A549 (cell line): Measurements from ENCODE around the gene TRIO. TPM values are rescaled to one million over a fixed set of nuclear protein-coding genes. Genes with fewer than 3 reads are reported as not detected.

ENCODE experiments used
- ATAC-seq, 2 experiments: fragments of 200-7000 bp in 1 of 2; fragments of >200 bp in 1 of 2; cut with Nextera tagmentation in 1 of 2; cut with Tn5 transposase in 1 of 2; 3 replicates each; pipeline versions ENCODE4 v1.8.0 to v1.9.1; 2018 to 2020; ENCODE audit warnings: mild to moderate bottlenecking in 1 of 2, moderate library complexity in 1 of 2
- CTCF ChIA-PET: fragments of 300-600 bp; sonication (Branson Sonifier 250); formaldehyde crosslinking; extraction: SDS; loops from one replicate; lab custom pipeline; 2021; ENCODE audit warnings: antibody characterized with exemption, inconsistent platforms; lab: Yijun Ruan, JAX
- POLR2A ChIA-PET: fragments of 350-600 bp; formaldehyde crosslinking; extraction: SDS; loops from one replicate; lab custom pipeline; 2021; ENCODE audit warnings: antibody characterized with exemption, inconsistent platforms; lab: Yijun Ruan, JAX
- DNase-seq, 2 experiments: peaks; one replicate each; pipeline versions ENCODE4 v3.0.0 to v3.0.0-alpha.2; 2011 to 2016; ENCODE audit warnings: low read depth in 1 of 2, low spot score in 1 of 2
- FAIRE-seq: peaks from 2 replicates; lab custom pipeline; 2011; peaks lifted over from hg19 to GRCh38; lab: Jason Lieb, UNC
- H3K27ac ChIP-seq, 2 experiments: fragments of >200 bp; sonication (Bioruptor Twin); formaldehyde crosslinking; 3 replicates each; pipeline ENCODE4 v1.5.1; 2016 to 2017
- H3K4me1 ChIP-seq: fragments of >200 bp; sonication (Bioruptor Twin); formaldehyde crosslinking; 3 replicates; pipeline ENCODE4 v1.6.1; 2016
- H3K4me2 ChIP-seq: fragments of >200 bp; sonication (Bioruptor Twin); formaldehyde crosslinking; 3 replicates; pipeline ENCODE4 v1.6.1; 2016
- H3K4me3 ChIP-seq: fragments of >200 bp; sonication (Bioruptor Twin); formaldehyde crosslinking; 3 replicates; pipeline ENCODE4 v1.5.1; 2016
- H3K9me3 ChIP-seq: fragments of >200 bp; sonication (Bioruptor Twin); formaldehyde crosslinking; 3 replicates; pipeline ENCODE4 v1.6.1; 2016
- BHLHE40 ChIP-seq: IDR thresholded peaks from 2 replicates; pipeline ENCODE4 v1.6.1; 2012; ENCODE audit warnings: low read depth, low read length, inconsistent platforms
- CBX8 ChIP-seq: fragments of 200-600 bp; sonication (generic); IDR thresholded peaks from 2 replicates; pipeline ENCODE4 v1.6.1; 2016
- EHF ChIP-seq: fragments of 250-450 bp; sonication (Bioruptor Pico); IDR thresholded peaks from 2 replicates; pipeline ENCODE4 v1.5.0; 2020; ENCODE audit warnings: mild to moderate bottlenecking
- ESRRA ChIP-seq: fragments of 150-350 bp; IDR thresholded peaks from 2 replicates; pipeline ENCODE4 v1.6.1; 2014; ENCODE audit warnings: mild to moderate bottlenecking, low read length, borderline replicate concordance
- FOSL2 ChIP-seq, 2 experiments: fragments of 450-650 bp in 1 of 2; fragments of >200 bp in 1 of 2; sonication (Bioruptor Twin) in 1 of 2; formaldehyde crosslinking; IDR thresholded peaks; 2 replicates each; pipeline versions ENCODE4 v1.5.0 to v1.6.1; 2016 to 2020; ENCODE audit warnings: mild to moderate bottlenecking in 1 of 2, moderate library complexity in 1 of 2
- FOXS1 ChIP-seq: fragments of 250-450 bp; sonication (Bioruptor Pico); IDR thresholded peaks from 2 replicates; pipeline ENCODE4 v1.5.0; 2020; ENCODE audit warnings: mild to moderate bottlenecking, moderate library complexity
- HEYL ChIP-seq: fragments of 250-450 bp; sonication (Bioruptor Pico); IDR thresholded peaks from 2 replicates; pipeline ENCODE4 v1.8.0; 2021; ENCODE audit warnings: mild to moderate bottlenecking, moderate library complexity
- MAZ ChIP-seq: fragments of 150-350 bp; IDR thresholded peaks from 2 replicates; pipeline ENCODE4 v1.6.1; 2014; ENCODE audit warnings: antibody characterized with exemption, low read depth, low read length, borderline replicate concordance
- NFE2L2 ChIP-seq: fragments of 150-350 bp; conservative IDR thresholded peaks from 2 replicates; pipeline ENCODE4 v1.6.1; 2014; ENCODE audit warnings: low read length
- NPAS2 ChIP-seq: fragments of 250-450 bp; sonication (Bioruptor Pico); IDR thresholded peaks from 2 replicates; pipeline ENCODE4 v1.8.0; 2022; ENCODE audit warnings: mild to moderate bottlenecking, moderate library complexity, borderline replicate concordance
- NR3C1 ChIP-seq: fragments of >200 bp; sonication (Bioruptor Twin); formaldehyde crosslinking; IDR thresholded peaks from 3 replicates; pipeline ENCODE4 v1.6.1; 2017
- PHF8 ChIP-seq: fragments of 200-600 bp; sonication (generic); IDR thresholded peaks from 2 replicates; pipeline ENCODE4 v1.6.1; 2016; ENCODE audit warnings: low read depth, mild to moderate bottlenecking, antibody characterized with exemption, moderate library complexity, borderline replicate concordance
- POLR2A ChIP-seq: IDR thresholded peaks from 2 replicates; pipeline ENCODE4 v1.6.1; 2012; ENCODE audit warnings: mild to moderate bottlenecking, low read length
- POLR2AphosphoS2 ChIP-seq: conservative IDR thresholded peaks from 2 replicates; pipeline ENCODE4 v1.6.1; 2012; ENCODE audit warnings: low read length, improper control_type of control experiment, inconsistent platforms
- RAD21 ChIP-seq, 2 experiments: fragments of >200 bp in 1 of 2; sonication (Bioruptor Twin) in 1 of 2; formaldehyde crosslinking in 1 of 2; IDR thresholded peaks in 1 of 2; conservative IDR thresholded peaks in 1 of 2; 2 replicates in 1 of 2; 3 replicates in 1 of 2; pipeline ENCODE4 v1.6.1; 2012 to 2018; ENCODE audit warnings: inconsistent platforms in 1 of 2
- RFX5 ChIP-seq: fragments of 450-650 bp; IDR thresholded peaks from 2 replicates; pipeline ENCODE4 v1.7.1; 2014; ENCODE audit warnings: antibody characterized with exemption, mild to moderate bottlenecking, moderate library complexity
- SREBF2 ChIP-seq: fragments of 450-650 bp; IDR thresholded peaks from 2 replicates; pipeline ENCODE4 v1.6.1; 2014; ENCODE audit warnings: mild to moderate bottlenecking, moderate library complexity
- TP53 ChIP-seq: fragments of 250-450 bp; sonication (Bioruptor Pico); IDR thresholded peaks from 2 replicates; pipeline ENCODE4 v1.5.0; 2021; ENCODE audit warnings: mild to moderate bottlenecking, moderate library complexity
- WGBS: methylation state at CpG from one replicate; pipeline ENCODE4 v1.1.6; 2017; ENCODE audit errors: missing lambda C conversion rate; 5-methylcytosine and 5-hydroxymethylcytosine counted together
- polyA plus RNA-seq, 4 experiments: library from polyadenylated mRNA; depleted of rRNA in 3 of 4; stranded (reverse); fragments of >200 nt; fragmentation: RNase III in 1 of 4; extraction: RNeasy Plus Mini Kit Qiagen cat#74134 plus additional on column Dnase treatment in 1 of 4; gene quantifications; 2 replicates in 3 of 4; 3 replicates in 1 of 4; pipeline ENCODE4 v1.2.3, GENCODE V29; 2011 to 2017
- TF ChIP-seq, protein P1 (sequence below): fragments of 250-450 bp; sonication (Bioruptor Pico); IDR thresholded peaks from 2 replicates; pipeline ENCODE4 v1.5.0; 2020; ENCODE audit warnings: low read depth, mild to moderate bottlenecking, moderate library complexity
- TF ChIP-seq, protein P2 (sequence below): fragments of 250-450 bp; sonication (Bioruptor Pico); IDR thresholded peaks from 2 replicates; pipeline ENCODE4 v1.5.0; 2021; ENCODE audit warnings: mild to moderate bottlenecking, moderate library complexity, borderline replicate concordance
- TF ChIP-seq, protein P3 (sequence below): fragments of 200-600 bp; sonication (generic); IDR thresholded peaks from 2 replicates; pipeline ENCODE4 v1.6.1; 2016; ENCODE audit warnings: antibody characterized with exemption, mild to moderate bottlenecking, moderate library complexity

TRIO gene
- polyA plus RNA-seq, 2 of the 4 experiments (the other 2 are of a cell fraction) = 47.5 to 79.0 TPM

DNA sequence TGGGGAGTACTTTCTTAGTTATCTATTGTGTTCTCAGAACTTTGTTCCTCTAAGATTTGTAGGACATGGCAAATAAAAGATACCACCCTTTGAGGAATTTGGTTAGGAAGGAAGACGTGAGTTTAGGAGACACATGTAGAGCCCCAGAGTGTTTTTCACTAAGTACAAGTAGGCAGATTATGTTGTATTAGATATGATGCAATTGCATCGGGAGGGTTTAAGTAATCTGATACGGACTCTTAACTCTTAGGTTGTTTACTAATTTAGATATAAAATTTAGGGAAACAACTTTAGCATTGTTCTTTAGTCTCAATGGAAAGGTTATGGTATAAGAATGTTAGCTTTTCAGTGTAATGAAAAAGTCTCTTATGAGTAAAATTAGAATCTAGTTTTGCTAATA is 84.4 kb downstream of the TRIO start (continued):
- TF ChIP-seq, protein P1, sequence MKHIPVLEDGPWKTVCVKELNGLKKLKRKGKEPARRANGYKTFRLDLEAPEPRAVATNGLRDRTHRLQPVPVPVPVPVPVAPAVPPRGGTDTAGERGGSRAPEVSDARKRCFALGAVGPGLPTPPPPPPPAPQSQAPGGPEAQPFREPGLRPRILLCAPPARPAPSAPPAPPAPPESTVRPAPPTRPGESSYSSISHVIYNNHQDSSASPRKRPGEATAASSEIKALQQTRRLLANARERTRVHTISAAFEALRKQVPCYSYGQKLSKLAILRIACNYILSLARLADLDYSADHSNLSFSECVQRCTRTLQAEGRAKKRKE (CRISPR knock-in tag) = no peak

DNA sequence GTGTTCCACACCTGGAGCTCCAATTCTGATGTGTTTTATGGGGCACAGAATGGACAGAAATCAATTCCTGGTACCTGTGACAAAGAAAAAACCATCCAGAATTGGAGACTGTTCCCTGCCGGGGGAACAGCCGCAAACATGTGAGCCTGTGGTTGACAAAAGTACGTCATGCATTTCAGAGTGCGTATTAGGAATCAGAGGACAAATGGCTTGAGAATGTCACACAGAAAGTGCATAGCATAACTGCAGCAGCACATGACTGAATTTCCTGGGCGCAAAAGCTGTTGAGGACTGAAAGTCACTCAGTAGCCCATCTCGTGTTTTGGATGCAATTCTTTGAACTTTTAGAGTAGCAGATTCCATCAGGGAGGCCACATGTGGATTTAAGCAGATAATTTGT is 85.1 kb downstream of the TRIO start:
- DNase-seq = no peak
- H3K4me2 ChIP-seq = no peak overlapping the region
- CTCF ChIA-PET = no interaction called here
- POLR2A ChIA-PET = no interaction called here
- no peak for FAIRE-seq
- ATAC-seq = no peak
- no peak overlapping the region for H3K4me3 ChIP-seq
- H3K4me1 ChIP-seq = peaks cover 38% of the 10 kb centered on the region
- 85% methylated on average over 6 of the region's 6 CpGs for WGBS
- H3K27ac ChIP-seq = no peak overlapping the region
- TF ChIP-seq BHLHE40 = no peak
- no peak for TF ChIP-seq NFE2L2
- no peak for TF ChIP-seq MAZ
- no peak for TF ChIP-seq NR3C1
- TF ChIP-seq RAD21 (conservative IDR thresholded peaks at IDR 0.05 in 1 of 2, IDR thresholded peaks at IDR 0.05 in 1 of 2) = no peak
- TF ChIP-seq ESRRA = no peak
- TF ChIP-seq SREBF2 = no peak
- TF ChIP-seq HEYL = no peak
- TF ChIP-seq, protein P2, sequence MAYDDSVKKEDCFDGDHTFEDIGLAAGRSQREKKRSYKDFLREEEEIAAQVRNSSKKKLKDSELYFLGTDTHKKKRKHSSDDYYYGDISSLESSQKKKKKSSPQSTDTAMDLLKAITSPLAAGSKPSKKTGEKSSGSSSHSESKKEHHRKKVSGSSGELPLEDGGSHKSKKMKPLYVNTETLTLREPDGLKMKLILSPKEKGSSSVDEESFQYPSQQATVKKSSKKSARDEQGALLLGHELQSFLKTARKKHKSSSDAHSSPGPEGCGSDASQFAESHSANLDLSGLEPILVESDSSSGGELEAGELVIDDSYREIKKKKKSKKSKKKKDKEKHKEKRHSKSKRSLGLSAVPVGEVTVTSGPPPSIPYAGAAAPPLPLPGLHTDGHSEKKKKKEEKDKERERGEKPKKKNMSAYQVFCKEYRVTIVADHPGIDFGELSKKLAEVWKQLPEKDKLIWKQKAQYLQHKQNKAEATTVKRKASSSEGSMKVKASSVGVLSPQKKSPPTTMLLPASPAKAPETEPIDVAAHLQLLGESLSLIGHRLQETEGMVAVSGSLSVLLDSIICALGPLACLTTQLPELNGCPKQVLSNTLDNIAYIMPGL = no peak
- TF ChIP-seq NPAS2 (CRISPR knock-in tag) = no peak
- TF ChIP-seq, protein P3, sequence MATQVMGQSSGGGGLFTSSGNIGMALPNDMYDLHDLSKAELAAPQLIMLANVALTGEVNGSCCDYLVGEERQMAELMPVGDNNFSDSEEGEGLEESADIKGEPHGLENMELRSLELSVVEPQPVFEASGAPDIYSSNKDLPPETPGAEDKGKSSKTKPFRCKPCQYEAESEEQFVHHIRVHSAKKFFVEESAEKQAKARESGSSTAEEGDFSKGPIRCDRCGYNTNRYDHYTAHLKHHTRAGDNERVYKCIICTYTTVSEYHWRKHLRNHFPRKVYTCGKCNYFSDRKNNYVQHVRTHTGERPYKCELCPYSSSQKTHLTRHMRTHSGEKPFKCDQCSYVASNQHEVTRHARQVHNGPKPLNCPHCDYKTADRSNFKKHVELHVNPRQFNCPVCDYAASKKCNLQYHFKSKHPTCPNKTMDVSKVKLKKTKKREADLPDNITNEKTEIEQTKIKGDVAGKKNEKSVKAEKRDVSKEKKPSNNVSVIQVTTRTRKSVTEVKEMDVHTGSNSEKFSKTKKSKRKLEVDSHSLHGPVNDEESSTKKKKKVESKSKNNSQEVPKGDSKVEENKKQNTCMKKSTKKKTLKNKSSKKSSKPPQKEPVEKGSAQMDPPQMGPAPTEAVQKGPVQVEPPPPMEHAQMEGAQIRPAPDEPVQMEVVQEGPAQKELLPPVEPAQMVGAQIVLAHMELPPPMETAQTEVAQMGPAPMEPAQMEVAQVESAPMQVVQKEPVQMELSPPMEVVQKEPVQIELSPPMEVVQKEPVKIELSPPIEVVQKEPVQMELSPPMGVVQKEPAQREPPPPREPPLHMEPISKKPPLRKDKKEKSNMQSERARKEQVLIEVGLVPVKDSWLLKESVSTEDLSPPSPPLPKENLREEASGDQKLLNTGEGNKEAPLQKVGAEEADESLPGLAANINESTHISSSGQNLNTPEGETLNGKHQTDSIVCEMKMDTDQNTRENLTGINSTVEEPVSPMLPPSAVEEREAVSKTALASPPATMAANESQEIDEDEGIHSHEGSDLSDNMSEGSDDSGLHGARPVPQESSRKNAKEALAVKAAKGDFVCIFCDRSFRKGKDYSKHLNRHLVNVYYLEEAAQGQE = no peak
- no peak for TF ChIP-seq RFX5
- TF ChIP-seq EHF = no peak
- no peak for TF ChIP-seq PHF8
- TF ChIP-seq, all 56 proteins: peak for 0
- H3K9me3 ChIP-seq = no peaks in the 10 kb centered on the region

DNA sequence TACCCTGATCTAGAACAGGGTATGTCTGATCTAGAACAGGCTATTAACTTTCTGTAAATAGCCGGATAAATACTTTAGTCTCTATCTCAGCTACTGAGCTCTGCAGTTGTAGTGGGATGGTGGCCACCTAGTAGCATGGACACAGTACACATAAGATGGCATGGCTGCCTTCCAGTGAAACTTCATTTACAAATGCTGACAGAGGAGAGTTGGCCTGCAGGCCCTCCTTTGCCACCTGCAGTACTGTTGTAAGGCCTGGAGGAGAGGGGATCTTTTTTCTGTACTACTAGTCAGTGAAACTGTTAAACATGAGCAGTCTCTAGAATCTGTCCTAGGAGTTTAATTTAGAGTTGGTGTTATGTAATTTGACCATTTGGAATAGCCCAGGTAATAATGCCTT is 86.0 kb downstream of the TRIO start:
- FAIRE-seq = no peak
- WGBS = 92% methylated on average over 1 of the region's 1 CpG
- peaks cover 45% of the 10 kb centered on the region for H3K4me1 ChIP-seq
- no peak overlapping the region for H3K4me2 ChIP-seq
- CTCF ChIA-PET = no interaction called here
- H3K27ac ChIP-seq = no peak overlapping the region
- TF ChIP-seq POLR2AphosphoS2 = no peak
- TF ChIP-seq, all 56 proteins: peak for 0
- ATAC-seq (peak in 1 of 2 experiments; percentile 26; a peak in 2 of 6 replicates), DNase-seq (no peak)
- POLR2A ChIA-PET = no interaction called here
- Histone ChIP-seq H3K4me3 (no peak overlapping the region), H3K9me3 (no peaks in the 10 kb centered on the region)

GRCh38 chr5:14229734-14230133 is 86.6 kb downstream of the TRIO start:
- peaks cover 50% of the 10 kb centered on the region for H3K4me1 ChIP-seq
- no peaks in the 10 kb centered on the region for H3K9me3 ChIP-seq
- no peak for ATAC-seq
- no peak for DNase-seq
- POLR2A ChIA-PET = no interaction called here
- H3K4me2 ChIP-seq = no peak overlapping the region
- H3K4me3 ChIP-seq = no peak overlapping the region
- CTCF ChIA-PET = no interaction called here
- no peak for FAIRE-seq
- no peak overlapping the region for H3K27ac ChIP-seq
- 81% methylated on average over 7 of the region's 7 CpGs for WGBS
- no peak for TF ChIP-seq FOSL2 (IDR thresholded peaks at IDR 0.05)
- TF ChIP-seq FOSL2 (CRISPR knock-in tag; IDR thresholded peaks at IDR 0.05) = no peak
- no peak for TF ChIP-seq POLR2A
- TF ChIP-seq CBX8 = no peak
- TF ChIP-seq TP53 = no peak
- TF ChIP-seq, protein P2 = no peak
- no peak for TF ChIP-seq FOXS1 (CRISPR knock-in tag)
- TF ChIP-seq, protein P3 = no peak
- TF ChIP-seq RAD21 (conservative IDR thresholded peaks at IDR 0.05 in 1 of 2, IDR thresholded peaks at IDR 0.05 in 1 of 2) = no peak
